ENCODE measurements around the gene TACR2.
A peak's percentile ranks its signal among the peaks of the same experiment; 100 is the strongest.

Gene TACR2

DNA sequence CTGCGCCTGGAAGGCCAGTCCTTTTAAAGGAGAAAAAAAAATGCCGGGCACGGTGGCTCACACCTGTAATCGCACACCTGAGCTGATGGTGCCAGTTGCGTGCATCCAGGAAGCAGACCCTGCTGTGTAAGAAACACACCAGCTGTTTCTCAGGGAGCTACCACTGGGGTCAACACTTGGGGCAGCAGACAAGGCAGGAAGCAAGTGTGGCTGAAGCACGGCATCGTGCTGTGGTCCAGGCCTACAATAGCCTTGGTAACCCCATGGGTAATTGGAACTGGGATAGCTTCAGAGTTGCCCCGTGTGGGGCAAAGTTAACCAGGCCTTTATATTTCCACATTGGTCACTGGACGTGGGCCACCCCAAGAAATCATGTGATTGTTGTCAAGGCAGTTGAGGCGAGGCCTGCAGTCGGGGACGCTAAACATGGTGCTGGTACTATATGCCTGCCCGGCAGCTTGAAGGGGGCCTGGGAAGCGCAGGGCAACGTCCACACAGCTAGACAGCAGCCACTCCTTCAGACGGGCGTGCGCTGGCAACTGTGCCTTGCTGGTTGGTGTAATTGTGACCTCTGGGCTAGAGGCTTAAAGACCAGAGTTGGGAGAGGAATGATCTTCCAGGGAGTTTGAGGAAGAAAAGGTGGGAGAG lies 2.5 kb upstream of the TACR2 start:
- DNase-seq (ENCODE audit: low read depth in 2 of 2): no peak

GRCh38 chr10:69418052-69418752 lies 1.5 kb upstream of the TACR2 start:
- DNase-seq (ENCODE audit: low read depth in 2 of 2): no peak

GRCh38 chr10:69417542-69417941 lies 824 bp upstream of the TACR2 start:
- DNase-seq (ENCODE audit: low read depth in 2 of 2): no peak

DNA sequence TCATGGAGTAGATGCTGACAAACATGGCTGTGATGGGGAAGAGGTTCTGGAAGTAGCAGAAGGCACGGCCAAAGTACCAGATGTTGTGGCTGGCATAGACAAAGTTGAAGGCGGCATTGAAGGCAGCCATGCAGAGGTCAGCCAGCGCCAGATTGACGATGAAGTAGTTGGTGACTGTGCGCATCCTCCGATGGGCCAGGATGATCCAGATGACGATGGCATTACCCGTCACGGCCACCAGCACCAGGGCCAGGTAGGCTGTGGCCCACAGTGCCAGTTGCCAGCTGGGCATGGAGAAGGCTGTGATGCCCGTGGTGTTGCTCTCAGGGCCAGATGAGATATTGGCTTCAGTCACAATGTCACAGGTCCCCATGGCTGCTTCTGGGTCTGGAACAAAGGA lies 767 bp downstream of the TACR2 start:
- no peak for DNase-seq (ENCODE audit: low read depth in 2 of 2)

- DNase-seq (ENCODE audit: low read depth in 2 of 2): no peak
Measured at GRCh38 chr10:69415049-69415448, 1.7 kb downstream of the TACR2 start.

GRCh38 chr10:69414036-69415018 lies 2.4 kb downstream of the TACR2 start:
- DNase-seq (ENCODE audit: low read depth in 2 of 2): no peak

DNA sequence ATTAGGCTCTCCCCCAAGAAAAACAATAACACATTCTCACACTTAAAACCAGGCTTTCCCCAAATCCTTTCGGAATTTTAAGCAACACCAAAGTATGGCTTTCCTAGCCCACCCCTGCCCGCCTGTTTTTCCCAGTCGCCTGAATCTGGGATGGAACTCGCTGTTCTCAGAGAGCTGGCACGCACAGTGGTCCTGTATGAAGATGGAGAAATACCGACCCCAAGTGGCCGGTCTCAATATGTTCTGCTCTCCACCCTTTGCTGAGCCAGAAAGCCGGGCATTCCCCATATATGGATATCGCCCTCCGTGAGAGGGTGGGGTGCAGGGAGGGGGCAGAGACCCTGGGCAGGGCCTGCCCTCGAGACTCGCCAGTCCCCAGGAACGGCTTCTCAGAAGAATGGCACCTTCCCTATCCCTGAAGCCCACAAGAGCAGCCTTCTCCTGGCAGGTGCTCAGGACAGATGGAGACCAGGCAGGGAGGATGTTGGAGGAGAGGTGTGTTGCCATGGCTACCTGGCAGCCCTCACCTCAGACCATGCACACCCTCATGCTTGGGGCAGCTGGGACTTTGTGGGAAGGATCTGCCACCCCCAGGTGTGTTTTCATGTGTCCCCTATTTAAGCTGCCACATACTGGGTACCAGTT lies 3.4 kb downstream of the TACR2 start:
- peak; percentile 34 to 35 for DNase-seq (ENCODE audit: low read depth in 2 of 2)

- DNase-seq (ENCODE audit: low read depth in 2 of 2): no peak
Measured at GRCh38 chr10:69412232-69412790, 4.4 kb downstream of the TACR2 start.

DNA sequence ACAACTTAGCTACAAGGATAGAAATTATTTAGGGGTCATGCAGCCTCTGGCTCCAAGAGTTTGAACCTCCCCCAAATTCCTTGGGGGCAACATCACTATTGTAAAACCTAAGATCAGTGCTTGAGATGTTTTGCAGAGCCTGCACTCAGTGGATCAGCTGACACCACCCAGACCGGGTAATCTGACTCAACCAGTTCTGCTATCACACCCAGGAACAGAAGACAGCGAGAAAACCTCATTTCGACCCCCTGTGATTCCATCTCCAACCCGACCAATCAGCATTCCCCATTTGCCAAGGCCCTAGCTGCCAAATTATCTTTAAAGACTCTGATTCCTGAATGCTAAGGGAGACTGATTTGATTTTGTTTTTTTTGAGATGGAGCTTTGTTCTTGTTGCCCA lies 5.2 kb downstream of the TACR2 start:
- DNase-seq (ENCODE audit: low read depth in 2 of 2): no peak

DNA sequence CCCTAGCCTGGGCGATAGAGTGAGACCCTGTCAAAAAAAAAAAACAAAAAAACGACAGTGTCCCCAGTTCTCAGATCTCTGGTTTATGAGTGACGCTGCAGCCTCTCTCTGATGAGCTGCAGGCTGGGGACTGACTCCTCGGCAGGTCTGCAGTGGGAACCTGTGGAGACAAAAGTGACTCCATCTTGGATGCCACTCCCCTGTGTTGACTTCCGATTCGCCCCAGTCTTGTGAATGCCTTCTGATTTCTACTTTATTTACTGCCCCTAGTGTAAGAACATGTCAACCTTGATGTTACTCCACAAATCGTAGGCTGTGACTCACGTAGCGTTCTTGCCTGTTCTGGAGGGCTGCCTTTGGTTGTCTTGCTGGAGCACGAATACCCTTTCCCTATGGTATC lies 6.2 kb downstream of the TACR2 start:
- no peak for DNase-seq (ENCODE audit: low read depth in 2 of 2)

GRCh38 chr10:69409968-69410367 lies 6.8 kb downstream of the TACR2 start:
- DNase-seq (ENCODE audit: low read depth in 2 of 2): no peak

DNA sequence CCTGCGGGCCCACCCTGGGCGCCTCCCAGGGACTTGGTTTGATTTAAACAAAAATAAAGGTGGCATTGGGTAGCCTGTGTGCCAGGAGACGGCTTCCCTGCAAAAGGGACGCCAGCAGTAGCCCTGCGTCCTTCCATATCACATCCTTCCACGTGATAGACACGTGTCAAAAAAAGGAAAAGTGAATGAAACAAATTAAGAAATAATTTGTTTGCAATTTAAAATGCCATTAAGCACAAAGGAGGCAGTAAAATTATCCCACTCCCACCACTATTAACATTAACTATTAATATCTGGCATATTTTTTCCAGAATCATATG lies 7.6 kb downstream of the TACR2 start:
- no peak for DNase-seq (ENCODE audit: low read depth in 2 of 2)

DNA sequence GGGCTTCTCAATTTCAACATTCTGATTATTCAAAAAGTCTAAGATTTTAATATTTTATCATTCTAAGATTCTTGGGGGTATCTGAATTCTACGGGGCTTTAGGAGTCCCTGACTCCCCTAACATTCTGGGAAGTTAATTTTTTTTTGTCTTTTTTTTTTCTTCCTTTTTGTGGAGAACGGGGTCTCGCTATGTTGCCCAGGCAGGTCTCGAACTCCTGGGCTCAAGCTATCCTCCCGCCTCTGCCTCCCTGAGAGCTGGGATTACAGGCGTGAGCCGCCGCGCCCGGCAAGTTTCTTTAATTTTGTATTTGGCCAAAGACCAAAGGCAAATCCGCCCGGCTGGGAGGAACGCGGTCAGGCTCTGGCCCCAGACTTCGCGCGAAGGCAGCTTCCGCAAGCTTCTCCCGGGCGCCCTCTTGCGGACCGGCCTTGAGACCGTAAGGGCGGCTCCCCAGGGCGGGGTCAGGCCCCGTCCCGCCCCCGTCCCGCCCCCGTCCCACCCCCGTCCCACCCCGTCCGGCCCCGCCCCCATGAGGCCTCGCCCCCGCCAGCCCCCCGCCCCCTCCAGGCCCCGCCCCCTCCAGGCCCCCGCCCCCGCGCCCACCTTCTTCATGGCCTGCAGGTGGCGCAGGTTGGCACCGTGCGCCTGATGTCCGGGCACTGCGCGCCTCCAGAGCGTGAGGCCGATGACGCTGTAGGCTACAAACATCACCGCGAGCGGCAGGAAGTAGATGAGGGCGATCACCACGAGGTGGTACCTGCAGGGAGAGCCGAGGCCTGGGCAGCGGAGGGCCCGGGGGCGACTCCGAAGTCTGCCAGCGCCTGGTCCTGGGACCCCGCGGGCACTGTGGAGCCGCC lies 8.2 kb downstream of the TACR2 start:
- peak; percentile 85 to 89 for DNase-seq (ENCODE audit: low read depth in 2 of 2)

DNA sequence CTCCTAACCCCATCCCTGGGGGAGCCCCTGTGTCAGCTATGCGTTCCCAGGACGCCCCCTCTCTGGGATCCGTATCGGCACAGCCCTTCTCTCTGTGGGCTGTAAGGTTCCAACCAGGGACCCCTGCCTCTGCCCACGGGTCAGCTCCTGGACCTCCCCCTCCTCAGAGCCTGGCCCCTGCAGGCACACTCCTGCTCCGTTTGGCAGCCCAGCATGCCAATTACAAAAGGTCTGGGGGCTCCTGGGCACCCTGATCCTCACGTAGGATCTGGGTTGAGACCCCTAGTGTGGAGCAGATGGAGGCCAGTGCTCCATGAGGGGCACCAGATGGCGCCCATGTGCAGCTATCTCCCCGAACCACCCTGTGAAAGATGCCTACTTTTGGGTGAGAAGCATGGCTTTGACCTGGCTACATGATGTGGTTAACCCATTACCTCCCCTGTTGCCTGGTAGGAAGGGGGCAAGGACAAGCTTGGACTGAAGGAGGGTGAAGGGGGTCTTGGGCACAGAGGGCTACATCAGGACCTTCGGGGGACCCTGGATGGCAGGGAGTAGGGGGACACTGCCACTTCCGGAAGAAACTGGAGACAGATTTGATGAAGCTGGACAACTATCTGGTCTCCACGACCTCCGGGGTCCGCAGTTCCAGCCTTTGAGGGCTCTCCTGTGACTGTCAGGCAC lies 9.0 kb downstream of the TACR2 start:
- no peak for DNase-seq (ENCODE audit: low read depth in 2 of 2)

- DNase-seq (ENCODE audit: low read depth in 2 of 2): no peak
Measured at GRCh38 chr10:69406816-69407580, 9.7 kb downstream of the TACR2 start.

DNA sequence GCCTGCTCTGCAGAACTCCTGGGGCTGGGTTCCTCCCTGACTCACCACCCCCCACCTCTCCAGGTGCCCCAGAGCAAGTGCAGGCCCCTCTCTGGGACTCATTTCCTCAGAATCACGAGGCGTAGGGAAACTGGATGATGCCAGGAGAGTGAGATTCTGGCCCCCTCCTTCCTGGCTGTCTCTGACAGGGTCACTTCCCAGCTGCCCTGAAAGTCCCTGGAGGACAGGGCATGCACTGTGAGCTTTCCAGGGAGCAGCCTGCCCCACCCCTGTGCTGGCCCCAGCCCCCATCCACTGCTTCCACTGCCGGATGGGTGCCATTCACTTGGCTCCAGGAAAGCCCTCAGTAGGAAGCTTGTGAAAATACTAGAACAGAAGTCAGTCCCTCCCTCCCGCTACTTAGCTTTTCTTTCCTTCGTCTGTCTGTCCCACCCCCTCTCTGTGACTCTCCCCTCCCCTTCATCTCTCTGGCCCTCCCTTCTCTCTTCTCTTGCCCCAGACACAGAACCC lies 10.4 kb downstream of the TACR2 start:
- DNase-seq (ENCODE audit: low read depth in 2 of 2): no peak

DNA sequence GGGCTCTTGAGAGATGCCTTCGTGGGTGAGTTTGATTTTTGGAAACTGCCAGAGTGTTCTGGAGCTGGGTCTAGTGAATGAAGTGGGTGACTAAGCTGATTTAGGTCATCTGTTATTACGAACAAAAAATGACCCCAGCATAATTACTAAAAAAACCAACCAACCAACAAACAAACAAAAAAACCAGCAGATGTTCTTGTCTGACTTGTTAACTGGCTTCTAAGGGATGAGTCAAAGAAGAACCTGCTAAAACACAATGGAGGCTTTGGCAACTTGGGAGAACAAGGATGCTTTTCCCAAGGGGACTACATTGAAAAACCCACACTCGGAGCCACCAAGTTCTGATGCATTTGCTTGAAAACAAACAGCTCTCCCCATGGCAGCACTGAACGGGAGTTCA lies 11.5 kb downstream of the TACR2 start:
- no peak for DNase-seq (ENCODE audit: low read depth in 2 of 2)

- no peak for DNase-seq (ENCODE audit: low read depth in 2 of 2)
Measured at GRCh38 chr10:69404786-69405185, 11.9 kb downstream of the TACR2 start.

GRCh38 chr10:69403519-69403918 lies 13.2 kb downstream of the TACR2 start:
- DNase-seq (ENCODE audit: low read depth in 2 of 2): no peak

All from fibroblast of skin of left quadriceps (primary cell).